Measurements from ENCODE around the gene FLOT2. TPM values are rescaled to one million over a fixed set of nuclear protein-coding genes. Genes with fewer than 3 reads are reported as not detected.
A peak's percentile ranks its signal among the peaks of the same experiment; 100 is the strongest.

The FLOT2 gene
- total and polyA plus RNA-seq, 2 of the 8 experiments (the other 6 are each of a cell fraction or from before 2014, with no cell fraction given), result 116 to 189 TPM

DNA sequence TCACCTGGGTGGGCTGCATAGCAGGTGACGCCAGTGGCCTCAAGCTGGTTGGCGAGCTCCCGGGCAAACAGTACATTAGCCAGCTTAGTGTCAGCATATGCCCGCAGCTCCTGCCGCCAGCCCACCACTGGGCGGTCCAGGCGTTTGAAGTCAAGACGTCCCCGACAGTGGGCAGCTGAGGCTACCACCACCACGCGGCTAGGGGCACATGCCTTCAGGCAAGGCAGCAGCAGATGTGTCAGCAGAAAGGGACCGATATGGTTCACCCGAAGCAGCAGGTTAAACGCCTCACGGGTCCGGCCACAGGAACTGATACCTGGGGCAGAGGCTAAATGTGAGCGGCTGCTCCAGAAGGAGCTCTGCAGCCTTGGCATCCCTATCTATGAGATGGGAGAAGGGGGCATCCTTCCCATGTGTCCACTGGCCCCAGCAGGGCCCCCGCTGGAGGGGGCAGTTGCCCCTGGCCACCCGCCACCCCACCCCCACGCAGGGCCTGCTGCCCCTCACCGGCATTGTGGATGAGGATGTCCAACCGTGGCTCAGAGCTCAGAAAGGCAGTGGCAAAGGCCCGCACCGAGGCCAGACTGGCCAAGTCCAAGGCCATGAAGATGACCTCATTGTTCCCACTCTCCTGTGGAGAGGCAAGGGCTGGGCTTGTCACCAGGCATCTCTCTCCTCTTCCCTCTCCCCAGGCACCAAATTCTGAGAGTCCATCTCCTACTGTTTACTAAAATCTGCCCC, 3.6 kb upstream of the FLOT2 start:
- H3K23ac ChIP-seq (ENCODE audit: insufficient read length), result no peak overlapping the region
- H3K9ac ChIP-seq (replicated peaks in 1 of 4; ENCODE audit: extremely low read depth in 1 of 4, low read depth in 3 of 4, low read length in 3 of 4), result no peak overlapping the region
- H2AFZ ChIP-seq (ENCODE audit: low read length), result no peak overlapping the region
- H2BK12ac ChIP-seq (ENCODE audit: low read depth, low read length), result no peak overlapping the region
- CTCF ChIA-PET (ENCODE audit: partially characterized antibody), result interaction anchor here (0.5 to 5.6 kb wide), 18 partner anchors 9 to 254 kb away, joined by 3 to 45 read pairs (median 6); partner anchors contain the start of genes FAM222B, NEK8 and TLCD1
- H3K23me2 ChIP-seq (ENCODE audit: low read depth, low read length), result peaks cover 10% of the 10 kb centered on the region; the same call in 1 of the 2 replicates
- peak overlapping the region; percentile 70 to 88; a peak in 3 of 4 replicates for H3K4me2 ChIP-seq (ENCODE audit: insufficient read depth in 1 of 2, low read depth in 2 of 2, low read length in 2 of 2)
- peaks cover 3% of the 10 kb centered on the region; the same call in 1 of the 2 replicates for H3K79me1 ChIP-seq (ENCODE audit: low read depth, low read length)
- no peak overlapping the region for H3K18ac ChIP-seq (ENCODE audit: extremely low read depth, low read length)
- no peak overlapping the region for H3K27ac ChIP-seq (ENCODE audit: low read depth, low read length)
- FAIRE-seq (no peak), DNase-seq (ENCODE audit: low read depth in 1 of 2, low spot score in 2 of 2) (no peak)
- H3K14ac ChIP-seq (ENCODE audit: insufficient read length), result no peak overlapping the region
- H3K4me3 ChIP-seq (ENCODE audit: extremely low read depth in 1 of 4, insufficient read depth in 2 of 4, low read depth in 3 of 4, low read length in 4 of 4), result peak overlapping the region in 1 of 4 experiments; percentile 85; a peak in 2 of 8 replicates
- no peak overlapping the region for H3K4ac ChIP-seq (replicated peaks; ENCODE audit: insufficient read length, low read depth, low read length)
- H4K8ac ChIP-seq (ENCODE audit: extremely low read depth, insufficient read depth, low read length), result no peak overlapping the region
- no peak overlapping the region for H2AK5ac ChIP-seq (ENCODE audit: low read depth, low read length)
- no peak for TF ChIP-seq HDAC6 (IDR thresholded peaks at IDR 0.05; ENCODE audit: low read depth, low read length)
- TF ChIP-seq KDM5A (IDR thresholded peaks at IDR 0.05; ENCODE audit: low read length), result no peak
- no peak for TF ChIP-seq BRCA1 (IDR thresholded peaks at IDR 0.05; ENCODE audit: low read depth, low read length)
- TF ChIP-seq, protein P1, sequence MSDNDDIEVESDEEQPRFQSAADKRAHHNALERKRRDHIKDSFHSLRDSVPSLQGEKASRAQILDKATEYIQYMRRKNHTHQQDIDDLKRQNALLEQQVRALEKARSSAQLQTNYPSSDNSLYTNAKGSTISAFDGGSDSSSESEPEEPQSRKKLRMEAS (IDR thresholded peaks at IDR 0.05), result no peak
- no peak for TF ChIP-seq CEBPB (IDR thresholded peaks at IDR 0.05; ENCODE audit: low read depth, low read length)
- no peak for TF ChIP-seq SP1 (IDR thresholded peaks at IDR 0.05; ENCODE audit: low read depth, low read length)
- TF ChIP-seq RAD21 (IDR thresholded peaks at IDR 0.05 in 1 of 2, conservative IDR thresholded peaks at IDR 0.05 in 1 of 2; ENCODE audit: low read depth in 2 of 2, low read length in 2 of 2), result no peak
- TF ChIP-seq YY1 (IDR thresholded peaks at IDR 0.05; ENCODE audit: low read depth, low read length), result no peak
- no peak for TF ChIP-seq SRF (IDR thresholded peaks at IDR 0.05; ENCODE audit: low read depth, low read length)
- no peak for TF ChIP-seq NANOG (IDR thresholded peaks at IDR 0.05; ENCODE audit: insufficient read depth, low read depth, low read length, poor library complexity, severe bottlenecking)
- peaks cover 2 to 17% (median 5%) of the 10 kb centered on the region in 4 experiments; a peak in 6 of 7 replicates for H3K4me1 ChIP-seq (replicated peaks in 1 of 4; ENCODE audit: control insufficient read depth in 3 of 4, insufficient read depth in 4 of 4, low read length in 3 of 4)
- H3K9me3 ChIP-seq (ENCODE audit: insufficient read depth in 2 of 2, low read depth in 1 of 2, low read length in 1 of 2), result no peaks in the 10 kb centered on the region
- H2BK5ac ChIP-seq (ENCODE audit: low read depth, low read length), result no peak overlapping the region; the same call in 1 of the 2 replicates
- peaks cover 0 to 4% of the 10 kb centered on the region in 2 experiments for H4K20me1 ChIP-seq (replicated peaks in 1 of 2; ENCODE audit: control insufficient read depth in 1 of 2, insufficient read depth in 2 of 2, low read length in 2 of 2)
- H4K5ac ChIP-seq (ENCODE audit: insufficient read length, low read depth, low read length), result no peak overlapping the region
- 95% methylated on average over 24 of the region's 24 CpGs; no CpG with 5 or more reads in 1 of the 2 experiments for WGBS, 2 experiments (ENCODE audit: extremely low coverage in 1 of 2, insufficient coverage in 1 of 2, insufficient read length in 1 of 2, insufficient replicate concordance in 2 of 2, low coverage in 1 of 2, low lambda C conversion rate in 2 of 2, missing lambda C conversion rate in 1 of 2)
- H2BK120ac ChIP-seq (replicated peaks; ENCODE audit: low read depth, low read length), result no peak overlapping the region
- peaks cover 0 to 7% of the 10 kb centered on the region in 2 experiments; a peak in 3 of 4 replicates for H3K79me2 ChIP-seq (ENCODE audit: control insufficient read depth in 1 of 2, insufficient read depth in 2 of 2, low read length in 2 of 2)
- H3K27me3 ChIP-seq (replicated peaks in 1 of 4; ENCODE audit: control insufficient read depth in 3 of 4, extremely low read depth in 1 of 4, insufficient read depth in 3 of 4, low read length in 3 of 4), result no peaks in the 10 kb centered on the region
- no peak overlapping the region for H3K56ac ChIP-seq (replicated peaks; ENCODE audit: insufficient read length, low read depth, low read length)
- H2BK15ac ChIP-seq (ENCODE audit: low read length), result 0 out of 2 replicates have a peak overlapping the region, but pooled peaks have one; percentile 37
- H4K91ac ChIP-seq (replicated peaks; ENCODE audit: insufficient read length, low read length), result no peak overlapping the region
- H3K36me3 ChIP-seq (ENCODE audit: control insufficient read depth in 2 of 4, insufficient read depth in 4 of 4, low read length in 3 of 4), result peaks cover 2 to 7% (median 5%) of the 10 kb centered on the region in 4 experiments; a peak in 5 of 8 replicates
- POLR2A ChIA-PET (ENCODE audit: partially characterized antibody), result interaction anchor here (0.7 to 7.7 kb wide), 11 partner anchors 11 to 181 kb away, joined by 3 to 71 read pairs (median 6); partner anchors contain the start of genes NEK8, PHF12, RPL23A and TLCD1
- H2BK20ac ChIP-seq (ENCODE audit: low read length), result no peak overlapping the region; the same call in 1 of the 2 replicates

Data from H1 (cell line).